Spleen (tissue), 11 donors: ENCODE measurements around the gene NRN1L. TPM values are rescaled to one million over a fixed set of nuclear protein-coding genes. Genes with fewer than 3 reads are reported as not detected.

Source experiments
- DNase-seq: peaks from one replicate; pipeline ENCODE4 v3.0.0-alpha.2; 2020
- H3K27ac ChIP-seq, 8 donors: fragments of 200-600 bp; sonication (generic) in 7 of 8; 1 replicate in 4 of 8; 2 replicates in 4 of 8; pipeline versions ENCODE4 v1.5.0 to v1.8.0; 2016 to 2021; ENCODE audit warnings: inconsistent platforms in 4 of 8, mild to moderate bottlenecking in 4 of 8, moderate library complexity in 1 of 8
- H3K27me3 ChIP-seq, 7 donors: fragments of 200-600 bp; sonication (generic) in 6 of 7; replicated peaks in 1 of 7; 1 replicate in 4 of 7; 2 replicates in 3 of 7; pipeline versions ENCODE4 v1.5.0 to v1.8.0; 2016 to 2021; ENCODE audit warnings: inconsistent platforms in 3 of 7, mild to moderate bottlenecking in 1 of 7
- H3K36me3 ChIP-seq, 6 donors: fragments of 200-600 bp; sonication (generic) in 5 of 6; 1 replicate in 4 of 6; 2 replicates in 2 of 6; pipeline versions ENCODE4 v1.5.0 to v1.8.0; 2016 to 2021; ENCODE audit warnings: inconsistent platforms in 2 of 6
- H3K4me1 ChIP-seq, 6 donors: fragments of 200-600 bp; sonication (generic) in 5 of 6; 1 replicate in 3 of 6; 2 replicates in 3 of 6; pipeline versions ENCODE4 v1.5.0 to v1.8.0; 2016 to 2021; ENCODE audit warnings: inconsistent platforms in 3 of 6
- H3K4me3 ChIP-seq, 8 donors: fragments of 200-600 bp; sonication (generic) in 7 of 8; 1 replicate in 4 of 8; 2 replicates in 4 of 8; pipeline versions ENCODE4 v1.5.0 to v1.8.0; 2016 to 2021; ENCODE audit warnings: inconsistent platforms in 4 of 8, mild to moderate bottlenecking in 4 of 8, moderate library complexity in 2 of 8
- H3K9me3 ChIP-seq, 8 donors: fragments of 200-600 bp; sonication (generic) in 7 of 8; 1 replicate in 4 of 8; 2 replicates in 4 of 8; pipeline versions ENCODE4 v1.5.0 to v1.8.0; 2016 to 2021; ENCODE audit warnings: inconsistent platforms in 4 of 8
- CTCF ChIP-seq, 11 experiments: fragments of 200-600 bp in 7 of 11; fragments of 450-650 bp in 4 of 11; sonication (generic) in 4 of 11; IDR thresholded peaks in 8 of 11; conservative IDR thresholded peaks in 3 of 11; 1 replicate in 7 of 11; 2 replicates in 4 of 11; pipeline versions ENCODE4 v1.4.0 to v1.8.0; 2016 to 2021; ENCODE audit warnings: antibody characterized with exemption in 11 of 11, inconsistent platforms in 4 of 11, mild to moderate bottlenecking in 1 of 11
- POLR2A ChIP-seq, 3 donors: fragments of 450-650 bp; IDR thresholded peaks; one replicate each; pipeline ENCODE4 v1.5.1; 2017; ENCODE audit warnings: antibody characterized with exemption in 3 of 3, mild to moderate bottlenecking in 1 of 3
- POLR2AphosphoS5 ChIP-seq, 3 donors: sonication (generic); formaldehyde crosslinking; IDR thresholded peaks; one replicate each; pipeline ENCODE4 v1.5.1; 2017; ENCODE audit warnings: antibody characterized with exemption in 3 of 3
- WGBS, 5 donors: extraction: QIAGEN DNeasy Blood & Tissue Kit in 3 of 5; methylation state at CpG; one replicate each; pipeline versions ENCODE4 v1.1.5 to v1.1.7; 2013 to 2018; 5-methylcytosine and 5-hydroxymethylcytosine counted together
- intact Hi-C: fragments of 100-400 bp; cut with DNase I; formaldehyde crosslinking; loops from one replicate; pipeline ENCODE4 v1.15.0; 2023; ENCODE audit warnings: low total_unique reads
- polyA plus RNA-seq, 3 donors: library from polyadenylated mRNA; stranded (reverse); fragments of 200-250 nt; gene quantifications; one replicate each; pipeline ENCODE4 v1.2.1, GENCODE V29; 2013
- total RNA-seq, 7 donors: library from RNA; depleted of rRNA in 3 of 7; stranded (reverse); fragments of >200 nt in 3 of 7; fragmentation: NEBNext Ultra II Directional in 4 of 7; extraction: Animal tissue kit (Norgen Biotek cat#: 25700) in 4 of 7; gene quantifications; one replicate each; pipeline versions ENCODE4 v1.1.0 to v1.2.1, GENCODE V29; 2016 to 2021
- donor health status: healthy with polysubstance abuse.
- donor health status: DM: no; HTN: no; CAD: no; lungs with moderate emphysema.
- donor health status: DM: no; HTN: no; CAD: no.
- donor health status: Bipolar disorder and iron deficiency.
- donor health status: healthy.
- donor health status: DM: no; HTN: no; CAD: no.
- donor health status: DM: yes; HTN: yes; CAD: no.

The NRN1L gene
- total and polyA plus RNA-seq, 10 donors = 0.60 to 6.2 (median 3.0) TPM; not detected in 2

GRCh38 chr16:67845291-67846062 is 39.2 kb upstream of the NRN1L start:
- intact Hi-C loops = loop anchor here (10.0 kb wide), 1 partner anchor 89 kb away; the partner anchor contains the start of genes CTRL and PSMB10
- no peak for DNase-seq
- H3K36me3 ChIP-seq = peaks cover 0 to 12% (median 0%) of the 10 kb centered on the region in 6 donors
- peaks cover 40 to 81% (median 65%) of the 10 kb centered on the region in 6 donors for H3K4me1 ChIP-seq
- H3K27ac ChIP-seq = peak overlapping the region in 7 of 8 donors; percentile 92 to 100 (median 95)
- H3K4me3 ChIP-seq = peak overlapping the region in 7 of 8 donors; percentile 70 to 100 (median 98)
- no peak for TF ChIP-seq CTCF (IDR thresholded peaks at IDR 0.05 in 8 of 11, conservative IDR thresholded peaks at IDR 0.05 in 3 of 11)
- TF ChIP-seq POLR2A (IDR thresholded peaks at IDR 0.05) = no peak
- TF ChIP-seq POLR2AphosphoS5 (IDR thresholded peaks at IDR 0.05) = no peak
- no peaks in the 10 kb centered on the region for H3K9me3 ChIP-seq
- H3K27me3 ChIP-seq = no peaks in the 10 kb centered on the region
- WGBS, 5 donors = 54 to 67% (median 62%) methylated on average over 5 of the region's 5 CpGs

- no peaks in the 10 kb centered on the region for H3K27me3 ChIP-seq
- TF ChIP-seq POLR2A (IDR thresholded peaks at IDR 0.05) (no peak), POLR2AphosphoS5 (IDR thresholded peaks at IDR 0.05) (no peak), CTCF (IDR thresholded peaks at IDR 0.05 in 8 of 11, conservative IDR thresholded peaks at IDR 0.05 in 3 of 11) (no peak)
- peak overlapping the region; percentile 75 to 100 (median 94) for H3K27ac ChIP-seq
- intact Hi-C loops = loop anchor here (10.0 kb wide), 1 partner anchor 89 kb away; the partner anchor contains the start of genes CTRL and PSMB10
- no peak for DNase-seq
- WGBS, 5 donors = 0 to 4% (median 3%) methylated on average over 2 of the region's 2 CpGs
- H3K9me3 ChIP-seq = no peaks in the 10 kb centered on the region
- peak overlapping the region; percentile 61 to 100 (median 98) for H3K4me3 ChIP-seq
- peaks cover 0 to 15% (median 0%) of the 10 kb centered on the region in 6 donors for H3K36me3 ChIP-seq
- H3K4me1 ChIP-seq = peaks cover 40 to 86% (median 67%) of the 10 kb centered on the region in 6 donors
Measured at GRCh38 chr16:67846063-67846319, 38.7 kb upstream of the NRN1L start.

GRCh38 chr16:67846320-67847063 is 38.2 kb upstream of the NRN1L start, which contains the start of gene NUTF2:
NUTF2 (plus strand) TSS chr16:67846933; CDS start chr16:67865131, 18,198 bp downstream.
- DNase-seq = peak; percentile 99
- intact Hi-C loops = loop anchor here (10.0 kb wide), 1 partner anchor 88 kb away; the partner anchor contains the start of genes CTRL and PSMB10
- 0 to 1% (median 1%) methylated on average over 31 to 57 of the region's 57 CpGs for WGBS, 5 donors
- no peaks in the 10 kb centered on the region for H3K27me3 ChIP-seq
- TF ChIP-seq CTCF (IDR thresholded peaks at IDR 0.05 in 8 of 11, conservative IDR thresholded peaks at IDR 0.05 in 3 of 11) (peak in 4 of 11 experiments; percentile 9 to 52 (median 23)), POLR2A (IDR thresholded peaks at IDR 0.05) (peak in 2 of 3 donors; percentile 38 to 59), POLR2AphosphoS5 (IDR thresholded peaks at IDR 0.05) (peak; percentile 88 to 95 (median 91))
- peaks cover 40 to 87% (median 67%) of the 10 kb centered on the region in 6 donors for H3K4me1 ChIP-seq
- H3K9me3 ChIP-seq = no peaks in the 10 kb centered on the region
- H3K36me3 ChIP-seq = peaks cover 0 to 15% (median 0%) of the 10 kb centered on the region in 6 donors
- peak within 1 kb of the TSS; percentile 75 to 100 (median 94) for H3K27ac ChIP-seq
- peak within 1 kb of the TSS; percentile 61 to 100 (median 98) for H3K4me3 ChIP-seq
